Epithelial cell of proximal tubule (primary cell): Measurements from ENCODE around the gene KLHL34. TPM values are rescaled to one million over a fixed set of nuclear protein-coding genes. Genes with fewer than 3 reads are reported as not detected.

Experiments used
- DNase-seq: peaks from one replicate; pipeline ENCODE4 v3.0.0-alpha.2; 2011; ENCODE audit warnings: low read depth
- H3K4me3 ChIP-seq: 2 replicates; pipeline ENCODE4 v1.5.1; 2011; ENCODE audit warnings: low read depth, mild to moderate bottlenecking, low read length
- CTCF ChIP-seq: conservative IDR thresholded peaks from 2 replicates; pipeline ENCODE4 v1.5.1; 2012; ENCODE audit warnings: low read depth, mild to moderate bottlenecking, low read length
- total RNA-seq: library from RNA; depleted of rRNA; stranded (reverse); fragments of >200 nt; gene quantifications from 2 replicates; pipeline ENCODE4 v1.2.3, GENCODE V29; 2015

KLHL34 gene
- 0.12 and 0.65 TPM in 2 replicates for total RNA-seq

GRCh38 chrX:21658152-21658737, at the start of gene KLHL34:
TSS of gene KLHL34 (minus strand) at chrX:21658330. CDS start at chrX:21657788, 542 bp downstream.
- no peak for TF ChIP-seq CTCF
- peak within 1 kb of the TSS; percentile 14 for H3K4me3 ChIP-seq
- no peak for DNase-seq

- no peak for DNase-seq
- H3K4me3 ChIP-seq: no peak overlapping the region
- no peak for TF ChIP-seq CTCF
Measured at GRCh38 chrX:21705225-21705624, 47.1 kb upstream of the KLHL34 start.

- H3K4me3 ChIP-seq: no peak overlapping the region
- DNase-seq: no peak
- no peak for TF ChIP-seq CTCF
Measured at GRCh38 chrX:21702725-21703124, 44.6 kb upstream of the KLHL34 start.

GRCh38 chrX:21700967-21701366, 42.8 kb upstream of the KLHL34 start:
- H3K4me3 ChIP-seq: no peak overlapping the region
- no peak for TF ChIP-seq CTCF
- no peak for DNase-seq

GRCh38 chrX:21700275-21700674, 42.1 kb upstream of the KLHL34 start:
- H3K4me3 ChIP-seq: no peak overlapping the region
- no peak for DNase-seq
- no peak for TF ChIP-seq CTCF

GRCh38 chrX:21699136-21699535, 41.0 kb upstream of the KLHL34 start:
- no peak for TF ChIP-seq CTCF
- DNase-seq: no peak
- H3K4me3 ChIP-seq: no peak overlapping the region

- no peak for TF ChIP-seq CTCF
- no peak for DNase-seq
- H3K4me3 ChIP-seq: no peak overlapping the region
Measured at GRCh38 chrX:21698272-21698671, 40.1 kb upstream of the KLHL34 start.
